GM21360 (cell line): ENCODE data around the gene SURF2.

Source experiments
- ATAC-seq: cut with Tn5 transposase; IDR thresholded peaks from one replicate; pipeline ENCODE4 v1.9.1; 2021; ENCODE audit warnings: mild to moderate bottlenecking, moderate library complexity; ENCODE audit not compliant: unreplicated experiment

The SURF2 gene

DNA sequence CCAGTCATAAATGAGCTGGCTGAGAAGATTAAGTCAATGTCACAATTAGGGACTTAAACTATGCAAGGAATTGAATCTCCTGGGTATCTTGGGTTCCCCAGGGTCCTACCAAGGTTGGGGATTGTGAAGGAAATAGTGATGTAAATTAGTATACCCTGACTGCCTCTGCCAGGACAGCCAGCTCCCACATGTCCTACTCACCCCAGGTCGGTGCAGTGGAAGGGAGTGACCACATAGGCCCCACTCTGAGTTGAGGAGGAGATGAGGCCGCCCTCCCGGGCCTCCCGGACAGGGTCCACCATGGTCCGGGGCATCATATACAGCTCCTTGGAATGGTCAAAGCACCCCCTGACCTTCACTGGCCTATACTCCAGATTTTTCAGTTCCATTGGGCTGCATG lies 2.8 kb upstream of the SURF2 start:
- ATAC-seq, result no peak

DNA sequence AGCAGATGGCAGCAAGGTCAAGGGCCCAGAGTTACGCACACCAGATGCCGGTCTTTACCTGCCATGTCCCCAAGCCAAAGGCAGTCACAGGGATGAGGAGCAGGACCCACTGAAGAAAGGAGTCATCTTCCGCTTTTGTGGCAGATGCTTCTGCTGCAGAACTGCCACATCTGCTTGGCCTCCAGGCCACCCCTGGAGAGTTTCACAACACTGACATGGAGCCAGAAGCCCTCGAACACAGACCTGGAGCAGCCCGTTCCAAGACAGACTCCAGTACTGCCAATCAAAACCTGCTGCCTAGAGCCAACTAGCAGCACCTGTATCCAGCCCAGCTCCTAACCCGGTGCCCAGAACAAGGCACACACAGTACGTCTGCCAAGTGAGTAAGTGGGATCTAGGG lies 1.6 kb upstream of the SURF2 start:
- no peak for ATAC-seq

- no peak for ATAC-seq
Observed at GRCh38 chr9:133355881-133356357, 431 bp upstream of the SURF2 start.

DNA sequence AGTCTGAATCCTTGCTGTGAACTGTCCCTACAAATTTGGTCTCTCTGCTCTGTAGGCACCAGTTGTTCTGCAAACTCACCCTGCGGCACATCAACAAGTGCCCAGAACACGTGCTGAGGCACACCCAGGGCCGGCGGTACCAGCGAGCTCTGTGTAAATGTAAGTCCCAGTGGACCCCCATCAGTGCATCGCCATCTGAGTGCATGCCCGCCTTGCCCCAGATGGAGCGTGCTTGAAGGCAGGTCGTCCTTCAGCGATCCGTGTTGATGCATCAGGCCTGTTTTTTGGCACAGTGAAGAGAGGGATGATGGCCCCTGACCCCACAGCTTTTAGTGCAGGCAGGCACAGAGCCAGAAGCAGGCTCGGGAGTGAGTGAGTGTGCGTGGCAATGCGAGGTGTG lies 1.3 kb downstream of the SURF2 start:
- ATAC-seq, result no peak

DNA sequence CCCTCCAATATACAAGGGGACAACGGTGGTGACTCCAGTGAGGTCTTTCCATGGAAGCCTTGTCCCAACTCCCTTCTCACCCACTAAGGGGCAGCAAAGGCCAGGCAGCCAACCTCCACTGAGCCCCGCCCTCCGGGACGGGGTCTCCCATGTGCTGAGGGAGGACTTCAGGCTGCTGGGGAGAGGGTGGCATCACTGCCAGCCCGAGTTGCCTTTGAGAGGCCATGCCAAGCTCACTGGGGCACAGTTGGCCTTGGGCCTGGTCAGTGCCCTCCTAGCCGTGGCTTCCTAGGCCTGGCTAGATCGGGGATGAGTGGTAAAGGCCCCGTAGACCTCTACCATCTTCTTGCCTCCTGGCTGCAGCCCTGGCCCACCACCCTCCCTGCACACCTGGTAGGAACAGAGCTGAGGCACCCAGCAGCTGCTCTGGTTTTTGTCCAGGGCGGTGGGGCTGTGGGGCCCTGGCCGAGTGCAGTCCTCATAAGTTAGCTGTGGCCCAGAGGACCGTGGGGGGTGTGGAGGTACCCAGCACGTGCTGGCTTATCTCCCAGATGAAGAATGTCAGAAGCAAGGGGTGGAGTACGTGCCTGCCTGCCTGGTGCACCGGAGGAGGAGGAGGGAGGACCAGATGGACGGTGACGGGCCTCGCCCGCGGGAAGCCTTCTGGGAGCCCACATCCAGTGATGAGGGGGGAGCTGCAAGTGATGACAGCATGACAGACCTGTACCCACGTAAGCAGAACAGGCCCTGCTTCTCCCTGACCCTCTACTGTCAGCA lies 3.2 kb downstream of the SURF2 start:
- no peak for ATAC-seq

DNA sequence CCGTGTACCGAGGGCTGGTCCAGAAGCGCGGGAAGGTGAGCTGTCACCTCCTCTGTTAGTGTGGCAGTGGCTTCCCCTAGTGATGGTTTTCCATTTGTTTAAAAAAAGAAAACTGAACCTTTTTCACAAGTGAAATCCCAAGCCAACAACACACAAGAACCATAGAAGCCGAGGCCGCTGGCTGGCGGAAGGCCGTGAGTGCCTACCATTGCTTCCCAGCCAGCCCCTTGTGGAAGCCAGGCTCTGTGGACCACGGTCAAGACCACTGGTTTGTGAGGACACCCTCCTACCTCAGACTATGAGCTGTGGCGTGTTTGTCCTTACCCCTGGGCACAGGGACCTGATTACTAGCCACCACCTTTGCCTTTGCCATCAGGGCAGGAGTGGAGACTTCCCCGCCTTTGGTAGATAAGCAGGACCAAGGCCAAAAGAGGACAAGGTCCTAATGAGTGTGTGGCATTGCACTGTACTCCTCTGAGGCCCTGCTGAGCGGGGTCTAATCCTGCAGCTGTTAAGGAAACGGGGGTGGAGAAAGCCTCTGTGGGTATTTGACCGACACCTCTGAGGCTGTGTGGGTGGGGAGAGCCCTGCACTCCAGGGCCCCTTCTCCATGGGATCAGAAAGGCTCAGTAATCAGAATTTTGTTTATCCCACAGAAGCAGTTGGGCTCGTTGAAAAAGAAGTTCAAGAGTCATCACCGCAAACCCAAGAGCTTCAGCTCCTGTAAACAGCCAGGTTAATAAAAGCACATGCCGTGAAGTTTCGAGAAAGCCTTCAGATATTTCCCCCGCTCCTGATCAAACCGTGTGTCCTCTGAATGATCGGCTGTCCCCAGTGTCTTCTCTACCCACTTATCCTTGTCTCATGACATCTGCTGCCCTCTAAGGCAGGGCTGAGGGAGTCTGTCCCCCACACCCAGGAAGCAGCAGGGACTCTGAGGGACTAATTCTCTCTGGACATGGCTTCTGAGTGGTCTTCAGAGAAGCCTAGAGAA lies 4.3 kb downstream of the SURF2 start:
- no peak for ATAC-seq

DNA sequence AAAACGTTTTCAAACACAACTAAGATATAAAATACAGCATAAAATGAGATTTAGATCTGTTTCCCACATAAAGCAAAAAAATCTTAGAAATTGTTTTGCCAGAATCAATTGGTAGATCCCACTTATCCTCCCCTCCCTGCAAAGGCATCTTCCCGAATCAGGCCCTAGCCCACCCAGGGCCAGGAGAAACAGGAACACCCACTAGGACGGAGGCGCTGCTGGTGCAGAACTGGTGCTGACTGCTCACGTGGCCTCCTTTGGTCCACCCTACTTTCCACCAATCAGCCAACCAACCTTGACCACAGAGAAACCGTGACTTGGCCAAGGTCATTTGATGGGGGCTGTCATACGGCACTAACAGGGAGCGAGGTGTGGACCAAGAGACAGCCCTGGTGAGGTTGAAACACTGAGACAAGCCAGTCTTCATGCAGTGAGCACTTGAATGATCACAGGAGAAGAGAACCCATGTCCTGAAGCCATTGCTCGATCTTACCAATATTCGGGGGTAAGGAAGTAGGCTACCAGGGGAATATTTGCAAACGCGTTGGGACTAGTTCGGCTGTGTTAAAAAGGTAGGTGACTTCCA lies 5.2 kb downstream of the SURF2 start:
- ATAC-seq, result no peak

GRCh38 chr9:133362359-133363044 lies 6.2 kb downstream of the SURF2 start:
- ATAC-seq, result no peak

GRCh38 chr9:133366435-133366834 lies 10.1 kb downstream of the SURF2 start:
- no peak for ATAC-seq

DNA sequence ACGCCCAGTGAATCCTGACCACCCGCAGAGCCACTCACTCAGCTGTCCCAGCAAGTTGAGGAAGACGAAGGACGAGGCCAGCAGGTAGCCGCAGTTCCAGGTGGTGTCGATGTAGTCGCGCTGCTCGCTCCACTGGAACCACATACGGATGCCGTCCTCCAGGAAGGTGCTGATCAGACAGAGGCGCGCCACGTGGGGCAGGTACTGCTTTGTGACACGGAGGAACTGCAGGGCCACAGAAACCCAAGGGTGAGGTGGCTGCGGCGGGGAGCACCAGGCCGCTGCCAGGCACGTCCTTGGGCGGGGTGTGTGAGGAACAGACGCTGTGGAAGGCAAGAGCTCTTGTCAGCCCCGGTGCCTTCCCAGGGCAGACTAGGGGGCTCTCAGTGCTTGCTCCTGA lies 10.9 kb downstream of the SURF2 start:
- no peak for ATAC-seq

DNA sequence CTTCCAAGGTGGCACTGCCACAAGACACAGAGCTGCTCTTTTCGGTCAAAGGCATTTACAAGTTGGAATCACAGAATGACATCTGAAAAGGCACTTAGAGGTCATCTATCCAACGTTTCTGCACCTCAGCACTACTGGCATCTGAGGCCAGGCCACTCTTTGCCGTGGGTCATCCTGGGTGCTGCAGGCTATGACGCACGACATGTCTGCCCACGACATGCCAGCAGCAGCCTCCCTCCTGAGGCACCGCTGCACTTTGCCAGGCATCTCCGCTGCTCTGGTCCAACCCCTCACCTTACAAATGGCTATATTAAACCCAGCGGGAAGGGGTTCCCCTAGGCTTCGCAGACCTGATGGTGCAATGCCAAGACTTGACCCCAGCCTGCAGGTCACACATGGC lies 11.4 kb downstream of the SURF2 start:
- no peak for ATAC-seq

GRCh38 chr9:133368249-133368881 lies 12.0 kb downstream of the SURF2 start:
- ATAC-seq, result no peak

GRCh38 chr9:133369422-133369821 lies 13.1 kb downstream of the SURF2 start:
- no peak for ATAC-seq

DNA sequence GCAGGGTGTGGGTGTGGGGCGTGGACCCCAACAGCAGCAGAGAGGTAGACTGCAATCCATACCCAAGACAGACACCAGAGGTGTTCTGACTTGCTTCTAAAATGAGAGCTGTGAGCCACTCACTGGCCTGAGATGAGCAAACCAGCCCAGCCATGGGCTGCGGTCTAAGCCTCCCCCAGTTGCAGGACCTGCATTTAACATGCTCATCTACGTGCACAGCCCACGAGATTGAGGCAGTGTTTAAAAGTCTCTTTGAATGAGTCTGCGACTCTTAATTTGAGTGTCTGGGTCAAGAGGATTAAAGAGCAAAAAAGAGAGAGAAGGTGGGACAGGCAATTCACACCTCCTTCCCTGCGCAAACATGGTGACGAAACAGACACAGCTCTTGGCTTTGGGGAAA lies 13.6 kb downstream of the SURF2 start:
- no peak for ATAC-seq

DNA sequence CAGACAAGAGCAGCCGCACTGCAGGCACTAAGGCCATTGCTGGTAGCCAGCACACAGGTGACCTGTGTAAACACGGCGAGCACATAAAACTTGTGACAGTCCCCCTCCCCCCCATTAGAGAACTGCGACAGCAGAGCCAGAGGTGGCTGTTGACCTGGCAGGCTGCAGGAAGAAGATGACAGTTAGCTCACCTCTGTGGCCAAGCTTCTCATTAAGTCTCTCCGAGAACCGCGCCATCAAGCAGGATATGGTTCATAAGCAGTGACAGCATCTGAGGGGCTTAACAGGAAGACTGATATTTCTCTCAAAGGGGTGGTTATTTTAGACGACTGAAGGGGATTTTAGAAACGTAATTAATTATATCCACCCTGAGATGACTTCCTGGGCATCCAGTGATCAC lies 14.3 kb downstream of the SURF2 start:
- no peak for ATAC-seq

- ATAC-seq, result no peak
Observed at GRCh38 chr9:133371261-133371711, 14.9 kb downstream of the SURF2 start.

GRCh38 chr9:133372144-133372543 lies 15.8 kb downstream of the SURF2 start:
- no peak for ATAC-seq

GRCh38 chr9:133374612-133375115 lies 18.3 kb downstream of the SURF2 start:
- no peak for ATAC-seq

- ATAC-seq, result peak; percentile 7
Observed at GRCh38 chr9:133375116-133375723, 18.9 kb downstream of the SURF2 start.
